Measurements from ENCODE around the gene RNF223.

DNA sequence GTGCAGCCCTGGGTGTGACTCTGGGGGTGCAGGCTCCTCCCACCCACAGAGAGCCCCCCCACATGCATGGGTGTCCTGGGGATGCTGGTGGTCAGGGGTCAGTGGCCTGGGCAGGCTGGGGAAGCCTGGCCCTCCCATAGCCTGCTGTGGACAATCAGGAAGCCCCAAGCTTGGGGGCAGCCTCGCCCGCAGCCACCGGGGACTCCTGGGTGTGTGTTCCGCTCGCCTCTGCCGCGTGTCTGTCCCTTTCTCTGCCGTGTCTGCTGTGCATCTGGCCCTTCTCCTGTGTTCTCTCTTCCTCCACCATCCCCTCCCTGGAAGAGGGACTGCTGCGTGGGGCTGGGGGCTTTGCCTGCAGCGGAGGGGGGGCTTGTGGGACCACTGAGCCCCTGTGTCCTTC, 31.3 kb downstream of the RNF223 start:
- no peak for TF ChIP-seq CTCF (IDR thresholded peaks at IDR 0.05)
- no peak for TF ChIP-seq POLR2A (IDR thresholded peaks at IDR 0.05)

All from tibial nerve (tissue), 3 donors.